ENCODE results near the gene LRAT. TPM values are rescaled to one million over a fixed set of nuclear protein-coding genes. Genes with fewer than 3 reads are reported as not detected.
"Not testable (repeated sequence)": the region's sequence is repeated elsewhere in the genome, so short reads cannot be mapped to it uniquely, and the experiment has no call there.

LRAT gene
- total RNA-seq, 1 donor from 2014 or later: not detected

- no peaks in the 10 kb centered on the region for H3K36me3 Mint-ChIP-seq (ENCODE audit: unreplicated experiment)
- TF ChIP-seq CTCF (IDR thresholded peaks at IDR 0.05): no peak
- H3K4me1 Mint-ChIP-seq (ENCODE audit: unreplicated experiment): no peaks in the 10 kb centered on the region
- no peak overlapping the region for H3K27ac Mint-ChIP-seq (ENCODE audit: unreplicated experiment)
- peaks cover 4% of the 10 kb centered on the region for H3K27me3 Mint-ChIP-seq (ENCODE audit: unreplicated experiment)
- H3K9me3 Mint-ChIP-seq (ENCODE audit: unreplicated experiment): no peaks in the 10 kb centered on the region
- no peak overlapping the region for H3K4me3 Mint-ChIP-seq (ENCODE audit: unreplicated experiment)
- no peak for DNase-seq (ENCODE audit: extremely low spot score, unreplicated experiment)
These were observed 24.7 kb upstream of the LRAT start for GRCh38 chr4:154719087-154719486.

GRCh38 chr4:154720123-154720522 is 23.7 kb upstream of the LRAT start:
- peaks cover 6% of the 10 kb centered on the region for H3K27me3 Mint-ChIP-seq (ENCODE audit: unreplicated experiment)
- TF ChIP-seq CTCF (IDR thresholded peaks at IDR 0.05): no peak
- H3K4me3 Mint-ChIP-seq (ENCODE audit: unreplicated experiment): no peak overlapping the region
- no peak overlapping the region for H3K27ac Mint-ChIP-seq (ENCODE audit: unreplicated experiment)
- no peaks in the 10 kb centered on the region for H3K4me1 Mint-ChIP-seq (ENCODE audit: unreplicated experiment)
- DNase-seq (ENCODE audit: extremely low spot score, unreplicated experiment): no peak
- no peaks in the 10 kb centered on the region for H3K9me3 Mint-ChIP-seq (ENCODE audit: unreplicated experiment)
- no peaks in the 10 kb centered on the region for H3K36me3 Mint-ChIP-seq (ENCODE audit: unreplicated experiment)

- peaks cover 6% of the 10 kb centered on the region for H3K27me3 Mint-ChIP-seq (ENCODE audit: unreplicated experiment)
- no peaks in the 10 kb centered on the region for H3K36me3 Mint-ChIP-seq (ENCODE audit: unreplicated experiment)
- no peak for TF ChIP-seq CTCF (IDR thresholded peaks at IDR 0.05)
- H3K4me1 Mint-ChIP-seq (ENCODE audit: unreplicated experiment): no peaks in the 10 kb centered on the region
- no peak overlapping the region for H3K4me3 Mint-ChIP-seq (ENCODE audit: unreplicated experiment)
- DNase-seq (ENCODE audit: extremely low spot score, unreplicated experiment): no peak
- H3K9me3 Mint-ChIP-seq (ENCODE audit: unreplicated experiment): no peaks in the 10 kb centered on the region
- no peak overlapping the region for H3K27ac Mint-ChIP-seq (ENCODE audit: unreplicated experiment)
These were observed 23.1 kb upstream of the LRAT start for GRCh38 chr4:154720618-154721267.

- no peak overlapping the region for H3K4me3 Mint-ChIP-seq (ENCODE audit: unreplicated experiment)
- TF ChIP-seq CTCF (IDR thresholded peaks at IDR 0.05): no peak
- H3K36me3 Mint-ChIP-seq (ENCODE audit: unreplicated experiment): no peaks in the 10 kb centered on the region
- no peaks in the 10 kb centered on the region for H3K9me3 Mint-ChIP-seq (ENCODE audit: unreplicated experiment)
- H3K27ac Mint-ChIP-seq (ENCODE audit: unreplicated experiment): no peak overlapping the region
- H3K4me1 Mint-ChIP-seq (ENCODE audit: unreplicated experiment): no peaks in the 10 kb centered on the region
- no peak for DNase-seq (ENCODE audit: extremely low spot score, unreplicated experiment)
- H3K27me3 Mint-ChIP-seq (ENCODE audit: unreplicated experiment): peaks cover 6% of the 10 kb centered on the region
These were observed 21.5 kb upstream of the LRAT start for GRCh38 chr4:154722262-154722661.

- H3K4me3 Mint-ChIP-seq (ENCODE audit: unreplicated experiment); H3K27me3 Mint-ChIP-seq (ENCODE audit: unreplicated experiment); H3K36me3 Mint-ChIP-seq (ENCODE audit: unreplicated experiment); H3K27ac Mint-ChIP-seq (ENCODE audit: unreplicated experiment); H3K9me3 Mint-ChIP-seq (ENCODE audit: unreplicated experiment); H3K4me1 Mint-ChIP-seq (ENCODE audit: unreplicated experiment); DNase-seq (ENCODE audit: extremely low spot score, unreplicated experiment): not testable (repeated sequence)
These were observed 20.2 kb upstream of the LRAT start for GRCh38 chr4:154723601-154724000.

GRCh38 chr4:154727540-154727939 is 16.3 kb upstream of the LRAT start:
- Mint-ChIP-seq H3K4me1 (ENCODE audit: unreplicated experiment) (no peaks in the 10 kb centered on the region), H3K27me3 (ENCODE audit: unreplicated experiment) (peaks cover 2% of the 10 kb centered on the region), H3K9me3 (ENCODE audit: unreplicated experiment) (no peaks in the 10 kb centered on the region), H3K36me3 (ENCODE audit: unreplicated experiment) (no peaks in the 10 kb centered on the region), H3K4me3 (ENCODE audit: unreplicated experiment) (no peak overlapping the region), H3K27ac (ENCODE audit: unreplicated experiment) (no peak overlapping the region)
- no peak for DNase-seq (ENCODE audit: extremely low spot score, unreplicated experiment)
- TF ChIP-seq CTCF (IDR thresholded peaks at IDR 0.05): no peak
